Mesenchymal stem cell (in vitro differentiated cells and primary cell): ENCODE results near the gene ZWINT. TPM values are rescaled to one million over a fixed set of nuclear protein-coding genes. Genes with fewer than 3 reads are reported as not detected.
A peak's percentile ranks its signal among the peaks of the same experiment; 100 is the strongest.

Experiments
- DNase-seq: peaks from one replicate; pipeline ENCODE4 v3.0.0-alpha.2; 2013
- H2AFZ ChIP-seq: one replicate; pipeline ENCODE4 v1.6.1; 2013; ENCODE audit warnings: low read depth, mild to moderate bottlenecking, control low read depth, inconsistent platforms, low read length, moderate library complexity
- H2AK5ac ChIP-seq: 2 replicates; pipeline ENCODE4 v1.6.1; 2013; ENCODE audit warnings: low read length, moderate library complexity, mild to moderate bottlenecking, inconsistent platforms; ENCODE audit not compliant: severe bottlenecking
- H2BK120ac ChIP-seq: one replicate; pipeline ENCODE4 v1.6.1; 2013; ENCODE audit warnings: low read depth, mild to moderate bottlenecking, inconsistent platforms, low read length, moderate library complexity
- H2BK12ac ChIP-seq, 2 experiments: one replicate each; pipeline ENCODE4 v1.6.1; 2013; ENCODE audit warnings: inconsistent platforms in 2 of 2, low read length in 2 of 2, mild to moderate bottlenecking in 2 of 2, moderate library complexity in 2 of 2, control low read depth in 1 of 2
- H2BK15ac ChIP-seq: one replicate; pipeline ENCODE4 v1.6.1; 2013; ENCODE audit warnings: mild to moderate bottlenecking, low read depth, inconsistent platforms; ENCODE audit not compliant: poor library complexity, severe bottlenecking
- H2BK5ac ChIP-seq: 2 replicates; pipeline ENCODE4 v1.6.1; 2013; ENCODE audit warnings: low read depth, mild to moderate bottlenecking, low read length, control low read depth, inconsistent platforms; ENCODE audit not compliant: poor library complexity, severe bottlenecking
- H3K14ac ChIP-seq, 2 experiments: one replicate each; pipeline ENCODE4 v1.6.1; 2013; ENCODE audit warnings: inconsistent platforms in 2 of 2, low read length in 2 of 2, control low read depth in 1 of 2, mild to moderate bottlenecking in 1 of 2, moderate library complexity in 1 of 2
- H3K18ac ChIP-seq, 2 experiments: one replicate each; pipeline ENCODE4 v1.6.1; 2013; ENCODE audit warnings: inconsistent platforms in 2 of 2, low read length in 2 of 2, control low read depth in 1 of 2, low read depth in 1 of 2, mild to moderate bottlenecking in 1 of 2
- H3K23ac ChIP-seq, 2 experiments: one replicate each; pipeline ENCODE4 v1.6.1; 2013; ENCODE audit warnings: inconsistent platforms in 2 of 2, low read length in 2 of 2, mild to moderate bottlenecking in 2 of 2, moderate library complexity in 2 of 2, control low read depth in 1 of 2
- H3K27ac ChIP-seq: 2 replicates; pipeline ENCODE4 v1.5.1; 2013; ENCODE audit warnings: mild to moderate bottlenecking, moderate library complexity, low read length, control low read depth, inconsistent platforms; ENCODE audit not compliant: poor library complexity, severe bottlenecking
- H3K27me3 ChIP-seq, 2 experiments: 2 replicates each; pipeline versions ENCODE4 v1.6.1 to v1.7.0; 2013; ENCODE audit warnings: low read length in 2 of 2, mild to moderate bottlenecking in 2 of 2, moderate library complexity in 2 of 2, control low read depth in 1 of 2, inconsistent platforms in 1 of 2; ENCODE audit not compliant: control insufficient read depth in 1 of 2, insufficient read depth in 1 of 2
- H3K36me3 ChIP-seq, 2 experiments: 2 replicates each; pipeline versions ENCODE4 v1.6.1 to v1.7.0; 2013; ENCODE audit warnings: low read length in 2 of 2, control low read depth in 1 of 2, inconsistent platforms in 1 of 2, low read depth in 1 of 2, mild to moderate bottlenecking in 1 of 2; ENCODE audit not compliant: insufficient read depth in 2 of 2, control insufficient read depth in 1 of 2
- H3K4ac ChIP-seq, 2 experiments: one replicate each; pipeline ENCODE4 v1.6.1; 2013; ENCODE audit warnings: inconsistent platforms in 2 of 2, low read length in 2 of 2, mild to moderate bottlenecking in 2 of 2, moderate library complexity in 2 of 2, control low read depth in 1 of 2, low read depth in 1 of 2
- H3K4me1 ChIP-seq: 2 replicates; pipeline ENCODE4 v1.6.1; 2013; ENCODE audit warnings: low read depth, low read length, control low read depth; ENCODE audit not compliant: control insufficient read depth, insufficient read depth
- H3K4me2 ChIP-seq: 2 replicates; pipeline ENCODE4 v1.6.1; 2013; ENCODE audit warnings: low read length, mild to moderate bottlenecking, inconsistent platforms; ENCODE audit not compliant: poor library complexity, severe bottlenecking
- H3K4me3 ChIP-seq, 2 experiments: 2 replicates each; pipeline versions ENCODE4 v1.5.1 to v1.7.0; 2013; ENCODE audit warnings: low read length in 2 of 2, mild to moderate bottlenecking in 2 of 2, control low read depth in 1 of 2, low read depth in 1 of 2; ENCODE audit not compliant: insufficient read depth in 1 of 2
- H3K79me1 ChIP-seq: replicated peaks from 2 replicates; pipeline ENCODE4 v1.6.1; 2013; ENCODE audit warnings: mild to moderate bottlenecking, control low read depth, low read length, inconsistent platforms; ENCODE audit not compliant: poor library complexity, severe bottlenecking
- H3K9ac ChIP-seq: 2 replicates; pipeline ENCODE4 v1.7.0; 2013; ENCODE audit warnings: mild to moderate bottlenecking, low read length, moderate library complexity
- H3K9me3 ChIP-seq: 2 replicates; pipeline ENCODE4 v1.7.0; 2013; ENCODE audit warnings: mild to moderate bottlenecking, low read length; ENCODE audit not compliant: control insufficient read depth
- H4K8ac ChIP-seq: one replicate; pipeline ENCODE4 v1.6.1; 2013; ENCODE audit warnings: inconsistent platforms, mild to moderate bottlenecking, low read length, moderate library complexity
- H4K91ac ChIP-seq: one replicate; pipeline ENCODE4 v1.6.1; 2013; ENCODE audit warnings: mild to moderate bottlenecking, low read length, inconsistent platforms
- WGBS: methylation state at CpG from one replicate; pipeline ENCODE4 v1.1.7; 2013; ENCODE audit warnings: mixed read lengths; 5-methylcytosine and 5-hydroxymethylcytosine counted together
- polyA plus RNA-seq, 2 experiments: library from polyadenylated mRNA; stranded (reverse); fragments of 200-250 nt; gene quantifications; one replicate each; pipeline ENCODE4 v1.2.3, GENCODE V29; 2013

The ZWINT gene
- 7.4 TPM for polyA plus RNA-seq (2013, experiment 1 of 2)
- polyA plus RNA-seq (2013, experiment 2 of 2): 7.8 TPM

- Histone ChIP-seq H3K79me1 (peaks cover 13% of the 10 kb centered on the region), H3K9ac (peak within 1 kb of the TSS; percentile 93), H2BK15ac (no peak within 1 kb of the TSS), H3K9me3 (no peaks in the 10 kb centered on the region), H2BK12ac (peak within 1 kb of the TSS in 1 of 2 experiments; percentile 24), H3K4me3 (peak within 1 kb of the TSS; percentile 84 to 98), H4K91ac (no peak within 1 kb of the TSS), H3K4ac (peak within 1 kb of the TSS in 1 of 2 experiments; percentile 27), H3K4me2 (peak within 1 kb of the TSS; percentile 83), H3K4me1 (peaks cover 12% of the 10 kb centered on the region), H2BK120ac (no peak within 1 kb of the TSS), H3K36me3 (peaks cover 2 to 11% of the 10 kb centered on the region in 2 experiments), H3K14ac (peak within 1 kb of the TSS in 1 of 2 experiments; percentile 83), H2BK5ac (no peak within 1 kb of the TSS), H3K18ac (no peak within 1 kb of the TSS), H2AK5ac (no peak within 1 kb of the TSS), H3K23ac (no peak within 1 kb of the TSS), H2AFZ (peak within 1 kb of the TSS; percentile 100), H4K8ac (peak within 1 kb of the TSS; percentile 88), H3K27me3 (no peaks in the 10 kb centered on the region), H3K27ac (peak within 1 kb of the TSS; percentile 79)
- peak; percentile 96 for DNase-seq
- under 1% methylated on average over 38 of the region's 44 CpGs for WGBS
Measured at GRCh38 chr10:56360967-56361612, at the start of gene ZWINT. Gene ZWINT (minus strand): TSS chr10:56361259. CDS start chr10:56361236, 23 bp downstream.

GRCh38 chr10:56383806-56384205, 22.7 kb upstream of the ZWINT start:
- Histone ChIP-seq H3K4ac (no peak overlapping the region), H3K23ac (no peak overlapping the region), H2BK5ac (no peak overlapping the region), H3K14ac (no peak overlapping the region), H3K27ac (no peak overlapping the region), H3K9ac (no peak overlapping the region), H3K4me3 (no peak overlapping the region), H2BK120ac (no peak overlapping the region), H4K91ac (no peak overlapping the region), H3K79me1 (no peaks in the 10 kb centered on the region), H3K9me3 (peaks cover 10% of the 10 kb centered on the region), H2BK12ac (no peak overlapping the region), H3K4me1 (no peaks in the 10 kb centered on the region), H3K4me2 (no peak overlapping the region), H3K27me3 (no peaks in the 10 kb centered on the region), H2AFZ (no peak overlapping the region), H3K36me3 (no peaks in the 10 kb centered on the region), H4K8ac (no peak overlapping the region), H2AK5ac (no peak overlapping the region), H3K18ac (no peak overlapping the region), H2BK15ac (no peak overlapping the region)
- no peak for DNase-seq

- Histone ChIP-seq H4K8ac (no peak overlapping the region), H2BK120ac (no peak overlapping the region), H2AFZ (no peak overlapping the region), H3K4ac (no peak overlapping the region), H3K23ac (no peak overlapping the region), H3K79me1 (no peaks in the 10 kb centered on the region), H3K4me3 (peak overlapping the region in 1 of 2 experiments; percentile 30), H2BK5ac (no peak overlapping the region), H2BK12ac (no peak overlapping the region), H4K91ac (no peak overlapping the region), H3K4me1 (no peaks in the 10 kb centered on the region), H2BK15ac (no peak overlapping the region), H3K14ac (no peak overlapping the region), H2AK5ac (no peak overlapping the region), H3K9ac (no peak overlapping the region), H3K9me3 (peaks cover 24% of the 10 kb centered on the region), H3K36me3 (no peaks in the 10 kb centered on the region), H3K27ac (no peak overlapping the region), H3K4me2 (no peak overlapping the region), H3K18ac (no peak overlapping the region), H3K27me3 (no peaks in the 10 kb centered on the region)
- WGBS: 85% methylated on average over 6 of the region's 7 CpGs
- peak; percentile 8 for DNase-seq
Measured at GRCh38 chr10:56370217-56371113, 9.4 kb upstream of the ZWINT start.

GRCh38 chr10:56360583-56360966, 484 bp downstream of the ZWINT start:
- no peak overlapping the region for H3K18ac ChIP-seq
- no peak overlapping the region for H4K91ac ChIP-seq
- no peaks in the 10 kb centered on the region for H3K9me3 ChIP-seq
- H2BK12ac ChIP-seq: peak overlapping the region in 1 of 2 experiments; percentile 24
- H3K9ac ChIP-seq: peak overlapping the region; percentile 92
- no peak overlapping the region for H2BK5ac ChIP-seq
- H3K27ac ChIP-seq: no peak overlapping the region
- peaks cover 2 to 11% of the 10 kb centered on the region in 2 experiments for H3K36me3 ChIP-seq
- peak overlapping the region; percentile 84 to 98 for H3K4me3 ChIP-seq
- 15% methylated on average over 6 of the region's 6 CpGs for WGBS
- no peaks in the 10 kb centered on the region for H3K27me3 ChIP-seq
- no peak overlapping the region for H3K23ac ChIP-seq
- peak overlapping the region; percentile 83 for H3K4me2 ChIP-seq
- H3K79me1 ChIP-seq: peaks cover 13% of the 10 kb centered on the region
- no peak overlapping the region for H2BK120ac ChIP-seq
- H3K4ac ChIP-seq: no peak overlapping the region
- H4K8ac ChIP-seq: no peak overlapping the region
- H3K4me1 ChIP-seq: peaks cover 12% of the 10 kb centered on the region
- H3K14ac ChIP-seq: peak overlapping the region in 1 of 2 experiments; percentile 83
- no peak overlapping the region for H2AK5ac ChIP-seq
- DNase-seq: no peak
- peak overlapping the region; percentile 100 for H2AFZ ChIP-seq
- no peak overlapping the region for H2BK15ac ChIP-seq
